ENCODE results near the gene LARGE2. TPM values are rescaled to one million over a fixed set of nuclear protein-coding genes. Genes with fewer than 3 reads are reported as not detected.

The LARGE2 gene
- total RNA-seq, 1 donor from 2014 or later = not detected

DNA sequence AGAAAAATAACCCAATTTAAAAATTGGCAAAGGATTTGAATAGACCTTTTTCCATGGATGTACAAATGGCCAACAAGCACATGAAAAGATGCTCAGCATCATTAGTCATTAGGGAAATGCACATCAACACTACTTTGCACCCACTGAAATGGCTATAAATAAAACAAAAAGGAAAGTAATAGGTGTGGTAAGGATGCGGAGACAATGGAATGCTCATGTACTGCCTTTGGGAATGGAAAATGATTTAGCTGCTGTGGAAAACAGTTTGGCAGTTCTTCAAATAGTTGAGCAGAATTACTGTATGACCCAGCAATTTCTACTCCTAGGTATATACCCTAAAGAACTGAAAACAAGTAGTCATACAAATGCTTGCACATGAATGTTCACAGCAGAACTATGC, 37.4 kb downstream of the LARGE2 start:
- intact Hi-C loops (cut with micrococcal nuclease) = no loop called here

DNA sequence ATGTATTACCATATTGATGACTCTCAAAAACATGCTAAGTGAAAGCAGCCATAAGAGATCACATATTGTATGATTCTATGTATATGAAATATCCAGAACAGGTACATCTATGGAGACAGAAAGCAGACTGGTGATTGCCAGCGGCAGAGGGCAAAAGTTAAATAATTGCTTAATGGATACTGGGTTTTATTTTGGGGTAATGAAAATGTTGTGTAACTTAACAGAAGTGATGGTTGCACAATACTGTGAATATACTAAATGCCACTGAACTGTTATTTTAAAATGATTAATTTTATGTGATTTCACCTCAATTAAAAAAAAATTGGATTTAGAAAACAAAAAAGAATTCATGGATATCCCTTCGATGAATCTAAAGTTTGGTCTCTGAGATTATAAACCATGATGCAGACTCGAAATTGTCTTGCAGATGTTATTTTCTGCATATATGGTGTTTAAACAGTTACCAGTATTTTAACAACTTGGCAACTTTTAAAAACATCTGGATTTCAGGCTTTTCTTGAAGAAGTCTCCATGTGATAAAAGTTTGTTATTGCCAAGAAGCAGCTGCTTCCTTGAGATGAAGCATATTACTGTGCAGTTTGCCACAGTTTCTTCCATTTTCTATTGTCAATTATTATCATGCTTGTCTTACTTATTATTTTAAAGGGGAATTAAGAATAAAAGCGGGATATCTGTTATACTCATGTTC, 38.1 kb downstream of the LARGE2 start:
- intact Hi-C loops (cut with micrococcal nuclease) = no loop called here

DNA sequence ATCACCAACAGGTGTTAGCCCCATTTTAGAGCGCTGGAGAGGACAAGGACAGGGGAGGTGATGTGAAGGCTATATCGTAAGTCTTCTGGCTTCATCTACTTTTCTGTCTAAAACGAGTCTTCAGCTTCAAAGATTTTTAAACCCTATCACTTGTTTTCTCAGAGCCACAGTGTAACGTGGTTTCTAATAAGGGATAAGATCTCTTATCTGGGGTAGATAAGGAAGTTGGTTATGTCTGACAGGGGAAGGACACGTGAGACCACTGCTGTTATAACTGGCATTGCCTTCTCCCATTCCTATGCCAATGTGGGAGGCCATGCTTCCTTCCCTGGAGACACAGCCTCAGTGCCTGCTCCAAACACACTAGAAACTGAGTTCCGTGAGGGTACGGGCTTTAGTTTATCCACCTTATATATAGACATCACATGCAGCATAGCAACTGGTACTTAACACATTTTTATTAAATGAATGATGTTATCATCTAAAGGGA, 39.3 kb downstream of the LARGE2 start:
- intact Hi-C loops (cut with micrococcal nuclease) = no loop called here

- intact Hi-C loops (cut with micrococcal nuclease) = loop anchor here (1.0 to 2.0 kb wide), 4 partner anchors 41 to 343 kb away; no protein-coding TSS in a partner anchor
Observed at GRCh38 chr11:45964911-45965389, 42.5 kb downstream of the LARGE2 start.

GRCh38 chr11:45967506-45967905, 45.0 kb downstream of the LARGE2 start:
- intact Hi-C loops (cut with micrococcal nuclease) = no loop called here

GRCh38 chr11:45968901-45969300, 46.4 kb downstream of the LARGE2 start:
- intact Hi-C loops (cut with micrococcal nuclease) = no loop called here

- intact Hi-C loops (cut with micrococcal nuclease) = no loop called here
Observed at GRCh38 chr11:45973601-45974000, 51.1 kb downstream of the LARGE2 start.

- intact Hi-C loops (cut with micrococcal nuclease) = no loop called here
Observed at GRCh38 chr11:45974806-45975205, 52.4 kb downstream of the LARGE2 start.

Other genes with a start within 250 kb of the LARGE2 start
- 23.9 and 24.4 TPM in 2 replicates for gene SLC35C1, start 117.5 kb upstream of the LARGE2 start, total RNA-seq
- gene CRY2, start 75.2 kb upstream of the LARGE2 start, total RNA-seq = 24.0 and 27.9 TPM in 2 replicates
- 0.96 and 1.9 TPM in 2 replicates for gene MAPK8IP1, start 37.0 kb upstream of the LARGE2 start, total RNA-seq
- 2.7 and 3.4 TPM in 2 replicates for gene FREY1, start 15.4 kb upstream of the LARGE2 start, total RNA-seq
- gene PEX16, start 4.8 kb upstream of the LARGE2 start, total RNA-seq = 51.5 and 53.3 TPM in 2 replicates
- gene PHF21A, start 198.8 kb downstream of the LARGE2 start, total RNA-seq = 44.1 and 47.7 TPM in 2 replicates

Measured in T-helper 1 cell treated with Interleukin-12 subunit alpha and Interleukin-12 subunit beta and Interleukin-4 antibody, amounts not matched to agents 30 ng/mL and 1 ng/mL, for 36 hours (primary cell).